ENCODE results near the gene P4HTM.

The P4HTM gene

GRCh38 chr3:48962939-48963338, 27.1 kb upstream of the P4HTM start:
- H3K9me3 ChIP-seq: no peaks in the 10 kb centered on the region
- H3K4me3 ChIP-seq (ENCODE audit: low read depth in 1 of 2, low read length in 1 of 2): no peak overlapping the region
- no peaks in the 10 kb centered on the region for H3K4me1 ChIP-seq (ENCODE audit: control insufficient read depth in 1 of 2, insufficient read depth in 1 of 2, low read depth in 1 of 2, low read length in 1 of 2)
- H3K27me3 ChIP-seq: no peaks in the 10 kb centered on the region
- peaks cover 57% of the 10 kb centered on the region for H3K36me3 ChIP-seq
- TF ChIP-seq CTCF (IDR thresholded peaks at IDR 0.05): no peak
- H3K27ac ChIP-seq: no peak overlapping the region

- no peaks in the 10 kb centered on the region for H3K9me3 ChIP-seq
- no peaks in the 10 kb centered on the region for H3K4me1 ChIP-seq (ENCODE audit: control insufficient read depth in 1 of 2, insufficient read depth in 1 of 2, low read depth in 1 of 2, low read length in 1 of 2)
- no peak overlapping the region for H3K4me3 ChIP-seq (ENCODE audit: low read depth in 1 of 2, low read length in 1 of 2)
- TF ChIP-seq CTCF (IDR thresholded peaks at IDR 0.05): no peak
- no peaks in the 10 kb centered on the region for H3K27me3 ChIP-seq
- peaks cover 56% of the 10 kb centered on the region for H3K36me3 ChIP-seq
- no peak overlapping the region for H3K27ac ChIP-seq
Observed at GRCh38 chr3:48963591-48963990, 26.4 kb upstream of the P4HTM start.

GRCh38 chr3:48966367-48966766, 23.7 kb upstream of the P4HTM start:
- Histone ChIP-seq H3K27ac (no peak overlapping the region), H3K9me3 (no peaks in the 10 kb centered on the region), H3K27me3 (no peaks in the 10 kb centered on the region), H3K36me3 (peaks cover 82% of the 10 kb centered on the region), H3K4me3 (ENCODE audit: low read depth in 1 of 2, low read length in 1 of 2) (no peak overlapping the region), H3K4me1 (ENCODE audit: control insufficient read depth in 1 of 2, insufficient read depth in 1 of 2, low read depth in 1 of 2, low read length in 1 of 2) (no peaks in the 10 kb centered on the region)
- no peak for TF ChIP-seq CTCF (IDR thresholded peaks at IDR 0.05)

- peaks cover 83% of the 10 kb centered on the region for H3K36me3 ChIP-seq
Observed at GRCh38 chr3:48966876-48967361, 23.1 kb upstream of the P4HTM start.

GRCh38 chr3:48970586-48970985, 19.5 kb upstream of the P4HTM start:
- no peak overlapping the region for H3K4me3 ChIP-seq (ENCODE audit: low read depth in 1 of 2, low read length in 1 of 2)
- H3K4me1 ChIP-seq (ENCODE audit: control insufficient read depth in 1 of 2, insufficient read depth in 1 of 2, low read depth in 1 of 2, low read length in 1 of 2): no peaks in the 10 kb centered on the region
- no peaks in the 10 kb centered on the region for H3K9me3 ChIP-seq
- H3K27me3 ChIP-seq: no peaks in the 10 kb centered on the region
- H3K27ac ChIP-seq: no peak overlapping the region
- H3K36me3 ChIP-seq: peaks cover 95% of the 10 kb centered on the region
- TF ChIP-seq CTCF (IDR thresholded peaks at IDR 0.05): no peak

More at GRCh38 chr3:48966876-48967361, 23.1 kb upstream of the P4HTM start:
- Histone ChIP-seq H3K9me3 (no peaks in the 10 kb centered on the region), H3K27ac (no peak overlapping the region), H3K4me1 (ENCODE audit: control insufficient read depth in 1 of 2, insufficient read depth in 1 of 2, low read depth in 1 of 2, low read length in 1 of 2) (no peaks in the 10 kb centered on the region), H3K27me3 (no peaks in the 10 kb centered on the region), H3K4me3 (ENCODE audit: low read depth in 1 of 2, low read length in 1 of 2) (no peak overlapping the region)
- no peak for TF ChIP-seq CTCF (IDR thresholded peaks at IDR 0.05)
